Measurements from ENCODE around the gene PCSK4. TPM values are rescaled to one million over a fixed set of nuclear protein-coding genes. Genes with fewer than 3 reads are reported as not detected.
"Not testable (repeated sequence)": the region's sequence is repeated elsewhere in the genome, so short reads cannot be mapped to it uniquely, and the experiment has no call there.

PCSK4 gene
- total RNA-seq, 1 donor from 2014 or later = 8.4 TPM

GRCh38 chr19:1482361-1483130 lies 7.6 kb downstream of the PCSK4 start:
- peaks cover 6% of the 10 kb centered on the region for H3K36me3 Mint-ChIP-seq (ENCODE audit: low read depth, unreplicated experiment)
- H3K27me3 Mint-ChIP-seq (ENCODE audit: unreplicated experiment) = peaks cover 5% of the 10 kb centered on the region
- no peaks in the 10 kb centered on the region for H3K9me3 Mint-ChIP-seq (ENCODE audit: unreplicated experiment)
- no peak overlapping the region for H3K4me3 Mint-ChIP-seq (ENCODE audit: unreplicated experiment)
- no peak for TF ChIP-seq CTCF (IDR thresholded peaks at IDR 0.05; ENCODE audit: unreplicated experiment)
- peaks cover 8% of the 10 kb centered on the region for H3K4me1 Mint-ChIP-seq (ENCODE audit: unreplicated experiment)
- no peak for DNase-seq (ENCODE audit: low spot score)
- H3K27ac Mint-ChIP-seq (ENCODE audit: unreplicated experiment) = no peak overlapping the region

GRCh38 chr19:1481893-1482360 lies 8.2 kb downstream of the PCSK4 start:
- no peak overlapping the region for H3K27ac Mint-ChIP-seq (ENCODE audit: unreplicated experiment)
- H3K27me3 Mint-ChIP-seq (ENCODE audit: unreplicated experiment) = peaks cover 5% of the 10 kb centered on the region
- DNase-seq (ENCODE audit: low spot score) = no peak
- H3K4me3 Mint-ChIP-seq (ENCODE audit: unreplicated experiment) = no peak overlapping the region
- H3K36me3 Mint-ChIP-seq (ENCODE audit: low read depth, unreplicated experiment) = peaks cover 10% of the 10 kb centered on the region
- H3K4me1 Mint-ChIP-seq (ENCODE audit: unreplicated experiment) = peaks cover 8% of the 10 kb centered on the region
- TF ChIP-seq CTCF (IDR thresholded peaks at IDR 0.05; ENCODE audit: unreplicated experiment) = no peak
- no peaks in the 10 kb centered on the region for H3K9me3 Mint-ChIP-seq (ENCODE audit: unreplicated experiment)

- no peak overlapping the region for H3K4me3 Mint-ChIP-seq (ENCODE audit: unreplicated experiment)
- no peak for DNase-seq (ENCODE audit: low spot score)
- H3K27ac Mint-ChIP-seq (ENCODE audit: unreplicated experiment) = no peak overlapping the region
- H3K9me3 Mint-ChIP-seq (ENCODE audit: unreplicated experiment) = no peaks in the 10 kb centered on the region
- H3K36me3 Mint-ChIP-seq (ENCODE audit: low read depth, unreplicated experiment) = peaks cover 10% of the 10 kb centered on the region
- H3K27me3 Mint-ChIP-seq (ENCODE audit: unreplicated experiment) = peaks cover 5% of the 10 kb centered on the region
- TF ChIP-seq CTCF (IDR thresholded peaks at IDR 0.05; ENCODE audit: unreplicated experiment) = no peak
- peaks cover 8% of the 10 kb centered on the region for H3K4me1 Mint-ChIP-seq (ENCODE audit: unreplicated experiment)
Observed at GRCh38 chr19:1481224-1481892, 8.8 kb downstream of the PCSK4 start.

- no peak for TF ChIP-seq CTCF (IDR thresholded peaks at IDR 0.05; ENCODE audit: unreplicated experiment)
- peak; percentile 89 for DNase-seq (ENCODE audit: low spot score)
- peaks cover 3% of the 10 kb centered on the region for H3K27me3 Mint-ChIP-seq (ENCODE audit: unreplicated experiment)
- peak within 1 kb of the TSS; percentile 97 for H3K4me3 Mint-ChIP-seq (ENCODE audit: unreplicated experiment)
- H3K4me1 Mint-ChIP-seq (ENCODE audit: unreplicated experiment) = peaks cover 8% of the 10 kb centered on the region
- H3K36me3 Mint-ChIP-seq (ENCODE audit: low read depth, unreplicated experiment) = peaks cover 10% of the 10 kb centered on the region
- H3K9me3 Mint-ChIP-seq (ENCODE audit: unreplicated experiment) = no peaks in the 10 kb centered on the region
- peak within 1 kb of the TSS; percentile 90 for H3K27ac Mint-ChIP-seq (ENCODE audit: unreplicated experiment)
Observed at GRCh38 chr19:1478934-1479707, 11.0 kb downstream of the PCSK4 start, which contains the start of gene C19orf25. TSS of gene C19orf25 (minus strand) at chr19:1479215. CDS start at chr19:1478903, 312 bp downstream.

GRCh38 chr19:1477056-1477455 lies 13.1 kb downstream of the PCSK4 start:
- not testable (repeated sequence) for DNase-seq (ENCODE audit: low spot score); H3K9me3 Mint-ChIP-seq (ENCODE audit: unreplicated experiment); H3K27ac Mint-ChIP-seq (ENCODE audit: unreplicated experiment); H3K4me1 Mint-ChIP-seq (ENCODE audit: unreplicated experiment); H3K27me3 Mint-ChIP-seq (ENCODE audit: unreplicated experiment)
- Mint-ChIP-seq H3K4me3 (ENCODE audit: unreplicated experiment) (peak overlapping the region; percentile 76), H3K36me3 (ENCODE audit: low read depth, unreplicated experiment) (peaks cover 14% of the 10 kb centered on the region)
